H1 (cell line): Measurements from ENCODE around the gene CMIP. TPM values are rescaled to one million over a fixed set of nuclear protein-coding genes. Genes with fewer than 3 reads are reported as not detected.

Source experiments
- CTCF ChIA-PET: fragments of 300-600 bp; sonication (Branson Sonifier 250); formaldehyde crosslinking; loops from one replicate; lab custom pipeline; 2021; ENCODE audit not compliant: partially characterized antibody; lab: Charles Lee
- POLR2A ChIA-PET: fragments of 300-600 bp; sonication (Branson Sonifier 250); formaldehyde crosslinking; loops from one replicate; lab custom pipeline; 2021; ENCODE audit warnings: inconsistent platforms; ENCODE audit not compliant: partially characterized antibody; lab: Charles Lee
- DNase-seq, 2 experiments: peaks; one replicate each; pipeline versions ENCODE4 v3.0.0 to v3.0.0-alpha.2; 2010 to 2022; ENCODE audit warnings: low spot score in 2 of 2, low read depth in 1 of 2, mixed read lengths in 1 of 2
- FAIRE-seq: peaks from 2 replicates; lab custom pipeline; 2011; peaks lifted over from hg19 to GRCh38; lab: Jason Lieb, UNC
- H2AFZ ChIP-seq: 2 replicates; pipeline ENCODE4 v1.8.1; 2012; ENCODE audit warnings: low read length, inconsistent platforms
- H2AK5ac ChIP-seq: 2 replicates; pipeline ENCODE4 v1.6.1; 2013; ENCODE audit warnings: low read depth, low read length
- H2BK120ac ChIP-seq: replicated peaks from 2 replicates; pipeline ENCODE3; 2013; ENCODE audit warnings: low read depth, low read length, inconsistent platforms
- H2BK12ac ChIP-seq: 2 replicates; pipeline ENCODE4 v1.6.1; 2013; ENCODE audit warnings: low read depth, low read length
- H2BK15ac ChIP-seq: 2 replicates; pipeline ENCODE4 v1.6.1; 2013; ENCODE audit warnings: low read length
- H2BK20ac ChIP-seq: 2 replicates; pipeline ENCODE4 v1.6.1; 2013; ENCODE audit warnings: low read length
- H2BK5ac ChIP-seq: 2 replicates; pipeline ENCODE4 v1.6.1; 2013; ENCODE audit warnings: low read depth, low read length
- H3K14ac ChIP-seq: 2 replicates; pipeline ENCODE4 v1.6.1; 2013; ENCODE audit warnings: inconsistent platforms; ENCODE audit not compliant: insufficient read length
- H3K18ac ChIP-seq: 2 replicates; pipeline ENCODE4 v1.6.1; 2013; ENCODE audit warnings: low read length; ENCODE audit errors: extremely low read depth
- H3K23ac ChIP-seq: 2 replicates; pipeline ENCODE4 v1.6.1; 2013; ENCODE audit warnings: inconsistent platforms; ENCODE audit not compliant: insufficient read length
- H3K23me2 ChIP-seq: 2 replicates; pipeline ENCODE4 v1.6.1; 2013; ENCODE audit warnings: low read depth, low read length
- H3K27ac ChIP-seq: 2 replicates; pipeline ENCODE4 v1.6.1; 2011; ENCODE audit warnings: low read depth, low read length, inconsistent platforms
- H3K27me3 ChIP-seq, 4 experiments: replicated peaks in 1 of 4; 1 replicate in 1 of 4; 2 replicates in 3 of 4; pipeline versions ENCODE4 v1.6.1 to v1.8.1; 2011 to 2013; ENCODE audit warnings: low read length in 3 of 4, mild to moderate bottlenecking in 3 of 4, inconsistent platforms in 2 of 4, mixed read lengths in 2 of 4, moderate library complexity in 1 of 4; ENCODE audit not compliant: control insufficient read depth in 3 of 4, insufficient read depth in 3 of 4; ENCODE audit errors: extremely low read depth in 1 of 4
- H3K36me3 ChIP-seq, 4 experiments: 2 replicates each; pipeline versions ENCODE4 v1.6.1 to v1.8.1; 2011 to 2013; ENCODE audit warnings: mild to moderate bottlenecking in 4 of 4, low read length in 3 of 4, moderate library complexity in 2 of 4, control low read depth in 1 of 4, inconsistent platforms in 1 of 4; ENCODE audit not compliant: insufficient read depth in 4 of 4, control insufficient read depth in 2 of 4
- H3K4ac ChIP-seq: replicated peaks from 2 replicates; pipeline ENCODE3; 2013; ENCODE audit warnings: low read length, low read depth, mixed read lengths, inconsistent platforms; ENCODE audit not compliant: insufficient read length
- H3K4me1 ChIP-seq, 4 experiments: replicated peaks in 1 of 4; 1 replicate in 1 of 4; 2 replicates in 3 of 4; pipeline versions ENCODE4 v1.6.1 to v1.8.1; 2011 to 2013; ENCODE audit warnings: low read length in 3 of 4, inconsistent platforms in 2 of 4, mixed read lengths in 1 of 4; ENCODE audit not compliant: insufficient read depth in 4 of 4, control insufficient read depth in 3 of 4
- H3K4me2 ChIP-seq, 2 experiments: 2 replicates each; pipeline versions ENCODE4 v1.6.1 to v1.8.1; 2011 to 2013; ENCODE audit warnings: low read depth in 2 of 2, low read length in 2 of 2, control low read depth in 1 of 2, inconsistent platforms in 1 of 2, mild to moderate bottlenecking in 1 of 2; ENCODE audit not compliant: insufficient read depth in 1 of 2
- H3K4me3 ChIP-seq, 4 experiments: fragments of 200-600, 300-600 bp in 1 of 4; sonication (generic), shearing (Covaris generic), sonication (Bioruptor Twin) in 1 of 4; 2 replicates each; pipeline versions ENCODE4 v1.5.1 to v1.8.1; 2011 to 2016; ENCODE audit warnings: low read length in 4 of 4, low read depth in 3 of 4, control low read depth in 2 of 4, inconsistent platforms in 2 of 4, mild to moderate bottlenecking in 2 of 4, mixed read lengths in 1 of 4, moderate library complexity in 1 of 4; ENCODE audit not compliant: insufficient read depth in 2 of 4; ENCODE audit errors: extremely low read depth in 1 of 4
- H3K56ac ChIP-seq: replicated peaks from 2 replicates; pipeline ENCODE3; 2013; ENCODE audit warnings: low read depth, mild to moderate bottlenecking, mixed read lengths, low read length, inconsistent platforms; ENCODE audit not compliant: insufficient read length
- H3K79me1 ChIP-seq: 2 replicates; pipeline ENCODE4 v1.6.1; 2013; ENCODE audit warnings: low read depth, low read length, control low read depth
- H3K79me2 ChIP-seq, 2 experiments: 2 replicates each; pipeline versions ENCODE4 v1.6.1 to v1.8.1; 2012 to 2013; ENCODE audit warnings: low read length in 2 of 2, mild to moderate bottlenecking in 2 of 2, inconsistent platforms in 1 of 2; ENCODE audit not compliant: insufficient read depth in 2 of 2, control insufficient read depth in 1 of 2
- H3K9ac ChIP-seq, 4 experiments: replicated peaks in 1 of 4; 1 replicate in 1 of 4; 2 replicates in 3 of 4; pipeline versions ENCODE4 v1.6.1 to v1.8.1; 2011 to 2013; ENCODE audit warnings: low read depth in 3 of 4, low read length in 3 of 4, control low read depth in 2 of 4, mild to moderate bottlenecking in 2 of 4, moderate library complexity in 2 of 4, inconsistent platforms in 1 of 4; ENCODE audit errors: extremely low read depth in 1 of 4
- H3K9me3 ChIP-seq, 2 experiments: 2 replicates each; pipeline versions ENCODE4 v1.6.1 to v1.8.1; 2012 to 2013; ENCODE audit warnings: mild to moderate bottlenecking in 2 of 2, moderate library complexity in 2 of 2, control low read depth in 1 of 2, inconsistent platforms in 1 of 2, low read depth in 1 of 2, low read length in 1 of 2, mixed read lengths in 1 of 2; ENCODE audit not compliant: insufficient read depth in 2 of 2
- H4K20me1 ChIP-seq, 2 experiments: replicated peaks in 1 of 2; 2 replicates each; pipeline versions ENCODE3 to v1.8.1; 2011 to 2013; ENCODE audit warnings: inconsistent platforms in 2 of 2, low read length in 2 of 2, mild to moderate bottlenecking in 1 of 2; ENCODE audit not compliant: insufficient read depth in 2 of 2, control insufficient read depth in 1 of 2
- H4K5ac ChIP-seq: 2 replicates; pipeline ENCODE4 v1.6.1; 2013; ENCODE audit warnings: low read length, low read depth, mixed read lengths, inconsistent platforms; ENCODE audit not compliant: insufficient read length
- H4K8ac ChIP-seq: 2 replicates; pipeline ENCODE4 v1.8.0; 2013; ENCODE audit warnings: mild to moderate bottlenecking, moderate library complexity, low read length, inconsistent platforms; ENCODE audit not compliant: insufficient read depth; ENCODE audit errors: extremely low read depth
- H4K91ac ChIP-seq: replicated peaks from 2 replicates; pipeline ENCODE3; 2013; ENCODE audit warnings: low read length, mixed read lengths, inconsistent platforms; ENCODE audit not compliant: insufficient read length
- ASH2L ChIP-seq: fragments of 200-600, 300-600 bp; sonication (generic); IDR thresholded peaks from one replicate; pipeline ENCODE4 v1.7.1; 2017; ENCODE audit warnings: low read length
- KDM1A ChIP-seq: fragments of 200-600, 300-600 bp; sonication (generic); IDR thresholded peaks from 2 replicates; pipeline ENCODE4 v1.7.1; 2016; ENCODE audit warnings: mild to moderate bottlenecking, low read length, borderline replicate concordance
- RBBP5 ChIP-seq: IDR thresholded peaks from 2 replicates; pipeline ENCODE4 v1.7.1; 2012; ENCODE audit warnings: low read depth, mild to moderate bottlenecking, inconsistent platforms, low read length, moderate library complexity, borderline replicate concordance
- RFX5 ChIP-seq: IDR thresholded peaks from 2 replicates; pipeline ENCODE4 v1.6.1; 2011; ENCODE audit warnings: low read depth, low read length, improper control_type of control experiment, borderline replicate concordance
- WGBS, 2 experiments: shearing (Covaris generic) in 1 of 2; methylation state at CpG; one replicate each; pipeline versions ENCODE4 v1.1.6 to v1.1.7; 2013 to 2015; ENCODE audit warnings: low lambda C conversion rate in 2 of 2, mixed read lengths in 2 of 2, inconsistent platforms in 1 of 2, low coverage in 1 of 2, missing lambda C conversion rate in 1 of 2; ENCODE audit not compliant: insufficient replicate concordance in 2 of 2, insufficient coverage in 1 of 2, insufficient read length in 1 of 2; ENCODE audit errors: extremely low coverage in 1 of 2, missing lambda C conversion rate in 1 of 2; 5-methylcytosine and 5-hydroxymethylcytosine counted together
- polyA plus RNA-seq, 7 experiments: library from polyadenylated mRNA; depleted of rRNA in 3 of 7; stranded (reverse) in 5 of 7; unstranded in 2 of 7; fragments of >200 nt in 5 of 7; fragments of 200-250 nt in 2 of 7; gene quantifications; 1 replicate in 5 of 7; 2 replicates in 1 of 7; 4 replicates in 1 of 7; pipeline versions ENCODE4 v1.2.1 to v1.2.3, GENCODE V29; 2011 to 2013; ENCODE audit warnings: missing spikeins in 2 of 7, mixed read lengths in 2 of 7
- total RNA-seq: library from RNA; stranded (reverse); fragmentation: NEBNext Ultra II Directional; extraction: Animal tissue kit (Norgen Biotek cat#: 25700); gene quantifications from 2 replicates; pipeline ENCODE4 v1.2.1, GENCODE V29; 2021

CMIP gene
- total and polyA plus RNA-seq, 2 of the 8 experiments (the other 6 are each of a cell fraction or from before 2014, with no cell fraction given): 7.9 to 53.2 TPM

GRCh38 chr16:81620029-81620428 is 175.4 kb downstream of the CMIP start:
- H2BK20ac ChIP-seq: no peak overlapping the region
- 87% methylated on average over 4 of the region's 4 CpGs; no CpG with 5 or more reads in 1 of the 2 experiments for WGBS, 2 experiments
- no peak overlapping the region for H3K14ac ChIP-seq
- H2BK15ac ChIP-seq: no peak overlapping the region
- H3K79me2 ChIP-seq: peaks cover 5 to 11% of the 10 kb centered on the region in 2 experiments
- no peak overlapping the region for H3K4me3 ChIP-seq
- H2BK5ac ChIP-seq: no peak overlapping the region
- no peak overlapping the region for H4K5ac ChIP-seq
- DNase-seq (no peak), FAIRE-seq (no peak)
- H3K4me2 ChIP-seq: no peak overlapping the region
- POLR2A ChIA-PET: interaction anchor here (3.9 kb wide), 1 partner anchor 9 kb away, joined by 27 read pairs; no protein-coding TSS in a partner anchor
- no peak overlapping the region for H3K18ac ChIP-seq
- H3K9ac ChIP-seq: no peak overlapping the region
- H3K23ac ChIP-seq: no peak overlapping the region
- H3K9me3 ChIP-seq: no peaks in the 10 kb centered on the region
- H2BK12ac ChIP-seq: no peak overlapping the region
- no peak overlapping the region for H2AK5ac ChIP-seq
- TF ChIP-seq ASH2L (no peak), RBBP5 (no peak), RFX5 (no peak), KDM1A (peak; percentile 50; the same call in 1 of the 2 replicates)
- TF ChIP-seq, all 59 proteins: peak for 1
- H4K20me1 ChIP-seq: peaks cover 4 to 13% of the 10 kb centered on the region in 2 experiments
- no peak overlapping the region for H4K91ac ChIP-seq
- H3K4ac ChIP-seq: no peak overlapping the region
- no peak overlapping the region for H3K27ac ChIP-seq
- no peak overlapping the region for H3K56ac ChIP-seq
- peaks cover 6% of the 10 kb centered on the region; the same call in 1 of the 2 replicates for H3K23me2 ChIP-seq
- no peak overlapping the region for H2AFZ ChIP-seq
- peaks cover 0 to 5% (median 2%) of the 10 kb centered on the region in 4 experiments; a peak in 3 of 7 replicates for H3K4me1 ChIP-seq
- H3K36me3 ChIP-seq: peaks cover 0 to 13% (median 0%) of the 10 kb centered on the region in 4 experiments; a peak in 2 of 8 replicates
- H3K79me1 ChIP-seq: peaks cover 8% of the 10 kb centered on the region
- no peak overlapping the region for H2BK120ac ChIP-seq
- CTCF ChIA-PET: interaction anchor here (0.5 to 11.1 kb wide), 9 partner anchors 8 to 194 kb away, joined by 3 to 134 read pairs (median 5); no protein-coding TSS in a partner anchor
- H4K8ac ChIP-seq: no peak overlapping the region
- H3K27me3 ChIP-seq: no peaks in the 10 kb centered on the region; a peak in 1 of 7 replicates
